Esophagus squamous epithelium (tissue), 5 donors: ENCODE data around the gene MYBPC1. TPM values are rescaled to one million over a fixed set of nuclear protein-coding genes. Genes with fewer than 3 reads are reported as not detected.
A peak's percentile ranks its signal among the peaks of the same experiment; 100 is the strongest.

ENCODE experiments used
- DNase-seq: peaks from one replicate; lab custom pipeline; 2025; lab: John Stamatoyannopoulos, UW
- H3K27ac ChIP-seq, 4 donors: fragments of 200-600 bp; sonication (generic); one replicate each; pipeline ENCODE4 v1.5.1; 2016 to 2019; ENCODE audit warnings: mild to moderate bottlenecking in 1 of 4
- H3K27me3 ChIP-seq, 4 donors: fragments of 200-600 bp; sonication (generic); 1 replicate in 3 of 4; 2 replicates in 1 of 4; pipeline versions ENCODE4 v1.5.1 to v1.6.0; 2017 to 2021; ENCODE audit warnings: antibody characterized with exemption in 1 of 4
- H3K36me3 ChIP-seq, 3 donors: fragments of 200-600 bp; sonication (generic); one replicate each; pipeline ENCODE4 v1.5.1; 2016 to 2019
- H3K4me1 ChIP-seq, 3 donors: fragments of 200-600 bp; sonication (generic); one replicate each; pipeline ENCODE4 v1.5.1; 2017 to 2019
- H3K4me3 ChIP-seq, 4 donors: fragments of 200-600 bp; sonication (generic); 1 replicate in 3 of 4; 2 replicates in 1 of 4; pipeline ENCODE4 v1.5.1; 2016 to 2019; ENCODE audit warnings: mild to moderate bottlenecking in 2 of 4, moderate library complexity in 1 of 4
- H3K9me3 ChIP-seq, 3 donors: fragments of 200-600 bp; sonication (generic); one replicate each; pipeline ENCODE4 v1.5.1; 2016 to 2019
- CTCF ChIP-seq, 6 experiments: fragments of 450-650 bp in 4 of 6; fragments of 200-600 bp in 2 of 6; sonication (generic) in 2 of 6; IDR thresholded peaks; one replicate each; pipeline ENCODE4 v1.5.1; 2016 to 2019; ENCODE audit warnings: antibody characterized with exemption in 6 of 6, mild to moderate bottlenecking in 4 of 6, moderate library complexity in 4 of 6
- POLR2A ChIP-seq, 4 donors: fragments of 450-650 bp; IDR thresholded peaks; one replicate each; pipeline ENCODE4 v1.6.1; 2017; ENCODE audit warnings: antibody characterized with exemption in 4 of 4, mild to moderate bottlenecking in 4 of 4, moderate library complexity in 3 of 4
- WGBS, 2 donors: methylation state at CpG; one replicate each; pipeline ENCODE4 v1.1.5; 2018; 5-methylcytosine and 5-hydroxymethylcytosine counted together
- intact Hi-C: fragments of 100-400 bp; cut with DNase I; formaldehyde crosslinking; loops from one replicate; pipeline ENCODE4 v1.15.0; 2022
- total RNA-seq, 4 donors: library from RNA; depleted of rRNA; stranded (reverse); fragments of >200 nt; gene quantifications; one replicate each; pipeline ENCODE4 v1.1.0, GENCODE V29; 2016
- donor health status: DM: yes; HTN: yes; CAD: no.

The MYBPC1 gene
- total RNA-seq, 4 donors from 2014 or later = not detected

GRCh38 chr12:101607894-101608293, 13.1 kb downstream of the MYBPC1 start:
- intact Hi-C loops = no loop called here
- H3K27ac ChIP-seq = peak overlapping the region in 1 of 4 donors; percentile 7
- H3K27me3 ChIP-seq = no peaks in the 10 kb centered on the region
- H3K36me3 ChIP-seq = no peaks in the 10 kb centered on the region
- no peak overlapping the region for H3K4me3 ChIP-seq
- peaks cover 0 to 21% (median 8%) of the 10 kb centered on the region in 3 donors for H3K4me1 ChIP-seq
- TF ChIP-seq CTCF (IDR thresholded peaks at IDR 0.05) (no peak), POLR2A (IDR thresholded peaks at IDR 0.05) (no peak)
- DNase-seq = no peak
- no peaks in the 10 kb centered on the region for H3K9me3 ChIP-seq
- WGBS, 2 donors = 56 to 69% methylated on average over 2 of the region's 2 CpGs

- Histone ChIP-seq H3K4me1 (peaks cover 0 to 21% (median 8%) of the 10 kb centered on the region in 3 donors), H3K36me3 (no peaks in the 10 kb centered on the region), H3K27ac (peak overlapping the region in 1 of 4 donors; percentile 7), H3K27me3 (no peaks in the 10 kb centered on the region), H3K4me3 (no peak overlapping the region), H3K9me3 (no peaks in the 10 kb centered on the region)
- no peak for DNase-seq
- 39 to 69% methylated on average over 10 of the region's 10 CpGs for WGBS, 2 donors
- intact Hi-C loops = no loop called here
- TF ChIP-seq POLR2A (IDR thresholded peaks at IDR 0.05) (no peak), CTCF (IDR thresholded peaks at IDR 0.05) (no peak)
Measured at GRCh38 chr12:101608301-101609133, 13.7 kb downstream of the MYBPC1 start.

- TF ChIP-seq CTCF (IDR thresholded peaks at IDR 0.05) = no peak
- TF ChIP-seq POLR2A (IDR thresholded peaks at IDR 0.05) = no peak
- Histone ChIP-seq H3K4me1 (peaks cover 0 to 15% (median 8%) of the 10 kb centered on the region in 3 donors), H3K27me3 (no peaks in the 10 kb centered on the region), H3K36me3 (no peaks in the 10 kb centered on the region), H3K27ac (peak overlapping the region in 1 of 4 donors; percentile 7), H3K9me3 (no peaks in the 10 kb centered on the region), H3K4me3 (no peak overlapping the region)
- intact Hi-C loops = no loop called here
- WGBS, 2 donors = 88 to 96% methylated on average over 4 of the region's 4 CpGs
- no peak for DNase-seq
Measured at GRCh38 chr12:101609198-101609597, 14.4 kb downstream of the MYBPC1 start.

GRCh38 chr12:101612160-101612916, 17.6 kb downstream of the MYBPC1 start:
- intact Hi-C loops = no loop called here
- H3K9me3 ChIP-seq = no peaks in the 10 kb centered on the region
- no peak for TF ChIP-seq POLR2A (IDR thresholded peaks at IDR 0.05)
- no peak for TF ChIP-seq CTCF (IDR thresholded peaks at IDR 0.05)
- WGBS, 2 donors = 77 to 82% methylated on average over 7 of the region's 7 CpGs
- no peak overlapping the region for H3K27ac ChIP-seq
- H3K4me3 ChIP-seq = no peak overlapping the region
- no peaks in the 10 kb centered on the region for H3K27me3 ChIP-seq
- peaks cover 0 to 32% (median 17%) of the 10 kb centered on the region in 3 donors for H3K4me1 ChIP-seq
- DNase-seq = no peak
- H3K36me3 ChIP-seq = no peaks in the 10 kb centered on the region
